ENCODE measurements around the gene GRID1. TPM values are rescaled to one million over a fixed set of nuclear protein-coding genes. Genes with fewer than 3 reads are reported as not detected.

GRID1 gene
- polyA plus RNA-seq, 1 of the 3 experiments (the other 2 are of a cell fraction) = 0.13 TPM

DNA sequence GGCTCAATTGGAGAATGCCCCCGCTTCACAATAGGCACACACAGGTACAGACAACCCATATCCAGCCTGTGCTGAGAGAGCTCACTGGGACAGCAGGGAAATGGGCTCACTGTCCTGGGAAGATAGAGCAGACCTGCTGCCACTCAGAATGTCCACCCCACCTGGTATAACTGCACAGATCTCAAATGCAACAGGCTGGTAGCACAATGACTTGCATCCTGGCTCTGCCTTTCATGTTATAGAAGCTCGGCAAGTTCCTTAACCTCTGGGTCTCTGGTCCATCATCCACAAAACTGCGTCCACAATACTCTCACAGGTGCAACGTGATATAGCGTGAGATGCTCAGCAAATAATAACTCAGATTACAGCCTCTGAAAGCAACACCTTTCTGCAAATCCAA is 295.4 kb downstream of the GRID1 start:
- H3K79me2 ChIP-seq (ENCODE audit: insufficient read depth) = no peaks in the 10 kb centered on the region
- CTCF ChIA-PET = interaction anchor here (1.2 kb wide), 2 partner anchors 11 to 31 kb away, joined by 3 read pairs; no protein-coding TSS in a partner anchor

More for the DNA sequence above, 295.4 kb downstream of the GRID1 start:
- POLR2A ChIA-PET = no interaction called here
- Histone ChIP-seq H3K4me2 (no peak overlapping the region), H3K4me3 (ENCODE audit: low read depth in 2 of 2, low read length in 1 of 2) (no peak overlapping the region), H3K9me2 (no peaks in the 10 kb centered on the region), H3K9me3 (no peaks in the 10 kb centered on the region), H3F3A (replicated peaks; ENCODE audit: insufficient read depth) (no peaks in the 10 kb centered on the region), H3K27ac (ENCODE audit: low read depth in 2 of 2, low read length in 1 of 2) (no peak overlapping the region), H2AFZ (ENCODE audit: low read depth) (no peak overlapping the region), H3K27me3 (ENCODE audit: insufficient read depth) (no peaks in the 10 kb centered on the region), H3K9ac (no peak overlapping the region), H3K4me1 (ENCODE audit: control insufficient read depth in 1 of 2, insufficient read depth in 2 of 2, low read depth in 1 of 2, low read length in 1 of 2) (peaks cover 0 to 7% of the 10 kb centered on the region in 2 experiments; a peak in 1 of 4 replicates), H4K20me1 (ENCODE audit: insufficient read depth) (no peaks in the 10 kb centered on the region), H3K36me3 (replicated peaks in 1 of 2; ENCODE audit: control insufficient read depth in 1 of 2, insufficient read depth in 2 of 2, low read length in 1 of 2) (no peaks in the 10 kb centered on the region)
- TF ChIP-seq MXI1 (IDR thresholded peaks at IDR 0.05; ENCODE audit: low read depth, low read length) (no peak), TEAD4 (IDR thresholded peaks at IDR 0.05; ENCODE audit: borderline replicate concordance, insufficient read depth) (no peak), FOXM1 (IDR thresholded peaks at IDR 0.05; ENCODE audit: low read depth) (no peak), NFIC (IDR thresholded peaks at IDR 0.05; ENCODE audit: borderline replicate concordance) (no peak), CHD2 (IDR thresholded peaks at IDR 0.05; ENCODE audit: low read length, partially characterized antibody) (no peak), GABPA (IDR thresholded peaks at IDR 0.05; ENCODE audit: low read depth) (no peak), RFX5 (IDR thresholded peaks at IDR 0.05; ENCODE audit: low read length) (no peak), SMC3 (IDR thresholded peaks at IDR 0.05; ENCODE audit: low read depth, low read length) (no peak), EZH2phosphoT487 (IDR thresholded peaks at IDR 0.05; ENCODE audit: borderline replicate concordance, low read depth) (no peak), FOXJ3 (CRISPR knock-in tag; IDR thresholded peaks at IDR 0.05) (no peak), NRF1 (IDR thresholded peaks at IDR 0.05; ENCODE audit: low read depth, low read length) (no peak), SIN3A (IDR thresholded peaks at IDR 0.05; ENCODE audit: borderline replicate concordance, low read depth, low read length) (no peak), GATA2 (CRISPR knock-in tag; IDR thresholded peaks at IDR 0.05) (no peak)
- TF ChIP-seq, protein P1, sequence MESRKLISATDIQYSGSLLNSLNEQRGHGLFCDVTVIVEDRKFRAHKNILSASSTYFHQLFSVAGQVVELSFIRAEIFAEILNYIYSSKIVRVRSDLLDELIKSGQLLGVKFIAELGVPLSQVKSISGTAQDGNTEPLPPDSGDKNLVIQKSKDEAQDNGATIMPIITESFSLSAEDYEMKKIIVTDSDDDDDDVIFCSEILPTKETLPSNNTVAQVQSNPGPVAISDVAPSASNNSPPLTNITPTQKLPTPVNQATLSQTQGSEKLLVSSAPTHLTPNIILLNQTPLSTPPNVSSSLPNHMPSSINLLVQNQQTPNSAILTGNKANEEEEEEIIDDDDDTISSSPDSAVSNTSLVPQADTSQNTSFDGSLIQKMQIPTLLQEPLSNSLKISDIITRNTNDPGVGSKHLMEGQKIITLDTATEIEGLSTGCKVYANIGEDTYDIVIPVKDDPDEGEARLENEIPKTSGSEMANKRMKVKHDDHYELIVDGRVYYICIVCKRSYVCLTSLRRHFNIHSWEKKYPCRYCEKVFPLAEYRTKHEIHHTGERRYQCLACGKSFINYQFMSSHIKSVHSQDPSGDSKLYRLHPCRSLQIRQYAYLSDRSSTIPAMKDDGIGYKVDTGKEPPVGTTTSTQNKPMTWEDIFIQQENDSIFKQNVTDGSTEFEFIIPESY (IDR thresholded peaks at IDR 0.05; ENCODE audit: borderline replicate concordance, low read depth) = no peak
- TF ChIP-seq, protein P2, sequence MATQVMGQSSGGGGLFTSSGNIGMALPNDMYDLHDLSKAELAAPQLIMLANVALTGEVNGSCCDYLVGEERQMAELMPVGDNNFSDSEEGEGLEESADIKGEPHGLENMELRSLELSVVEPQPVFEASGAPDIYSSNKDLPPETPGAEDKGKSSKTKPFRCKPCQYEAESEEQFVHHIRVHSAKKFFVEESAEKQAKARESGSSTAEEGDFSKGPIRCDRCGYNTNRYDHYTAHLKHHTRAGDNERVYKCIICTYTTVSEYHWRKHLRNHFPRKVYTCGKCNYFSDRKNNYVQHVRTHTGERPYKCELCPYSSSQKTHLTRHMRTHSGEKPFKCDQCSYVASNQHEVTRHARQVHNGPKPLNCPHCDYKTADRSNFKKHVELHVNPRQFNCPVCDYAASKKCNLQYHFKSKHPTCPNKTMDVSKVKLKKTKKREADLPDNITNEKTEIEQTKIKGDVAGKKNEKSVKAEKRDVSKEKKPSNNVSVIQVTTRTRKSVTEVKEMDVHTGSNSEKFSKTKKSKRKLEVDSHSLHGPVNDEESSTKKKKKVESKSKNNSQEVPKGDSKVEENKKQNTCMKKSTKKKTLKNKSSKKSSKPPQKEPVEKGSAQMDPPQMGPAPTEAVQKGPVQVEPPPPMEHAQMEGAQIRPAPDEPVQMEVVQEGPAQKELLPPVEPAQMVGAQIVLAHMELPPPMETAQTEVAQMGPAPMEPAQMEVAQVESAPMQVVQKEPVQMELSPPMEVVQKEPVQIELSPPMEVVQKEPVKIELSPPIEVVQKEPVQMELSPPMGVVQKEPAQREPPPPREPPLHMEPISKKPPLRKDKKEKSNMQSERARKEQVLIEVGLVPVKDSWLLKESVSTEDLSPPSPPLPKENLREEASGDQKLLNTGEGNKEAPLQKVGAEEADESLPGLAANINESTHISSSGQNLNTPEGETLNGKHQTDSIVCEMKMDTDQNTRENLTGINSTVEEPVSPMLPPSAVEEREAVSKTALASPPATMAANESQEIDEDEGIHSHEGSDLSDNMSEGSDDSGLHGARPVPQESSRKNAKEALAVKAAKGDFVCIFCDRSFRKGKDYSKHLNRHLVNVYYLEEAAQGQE (IDR thresholded peaks at IDR 0.05; ENCODE audit: low read depth, low read length) = no peak
- TF ChIP-seq, protein P3, sequence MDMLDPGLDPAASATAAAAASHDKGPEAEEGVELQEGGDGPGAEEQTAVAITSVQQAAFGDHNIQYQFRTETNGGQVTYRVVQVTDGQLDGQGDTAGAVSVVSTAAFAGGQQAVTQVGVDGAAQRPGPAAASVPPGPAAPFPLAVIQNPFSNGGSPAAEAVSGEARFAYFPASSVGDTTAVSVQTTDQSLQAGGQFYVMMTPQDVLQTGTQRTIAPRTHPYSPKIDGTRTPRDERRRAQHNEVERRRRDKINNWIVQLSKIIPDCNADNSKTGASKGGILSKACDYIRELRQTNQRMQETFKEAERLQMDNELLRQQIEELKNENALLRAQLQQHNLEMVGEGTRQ (IDR thresholded peaks at IDR 0.05; ENCODE audit: borderline replicate concordance, low read depth, low read length) = no peak
- 22% methylated on average over 5 of the region's 5 CpGs for WGBS (ENCODE audit: low lambda C conversion rate)
- no peak for DNase-seq
